GM12801 (cell line): ENCODE measurements around the gene SPTBN1.

Source experiments
- TF ChIP-seq, protein P1 (sequence below): IDR thresholded peaks from one replicate; pipeline ENCODE4 v1.5.1; 2011; ENCODE audit warnings: control low read depth; ENCODE audit not compliant: insufficient read length; ENCODE audit errors: extremely low read depth

The SPTBN1 gene

DNA sequence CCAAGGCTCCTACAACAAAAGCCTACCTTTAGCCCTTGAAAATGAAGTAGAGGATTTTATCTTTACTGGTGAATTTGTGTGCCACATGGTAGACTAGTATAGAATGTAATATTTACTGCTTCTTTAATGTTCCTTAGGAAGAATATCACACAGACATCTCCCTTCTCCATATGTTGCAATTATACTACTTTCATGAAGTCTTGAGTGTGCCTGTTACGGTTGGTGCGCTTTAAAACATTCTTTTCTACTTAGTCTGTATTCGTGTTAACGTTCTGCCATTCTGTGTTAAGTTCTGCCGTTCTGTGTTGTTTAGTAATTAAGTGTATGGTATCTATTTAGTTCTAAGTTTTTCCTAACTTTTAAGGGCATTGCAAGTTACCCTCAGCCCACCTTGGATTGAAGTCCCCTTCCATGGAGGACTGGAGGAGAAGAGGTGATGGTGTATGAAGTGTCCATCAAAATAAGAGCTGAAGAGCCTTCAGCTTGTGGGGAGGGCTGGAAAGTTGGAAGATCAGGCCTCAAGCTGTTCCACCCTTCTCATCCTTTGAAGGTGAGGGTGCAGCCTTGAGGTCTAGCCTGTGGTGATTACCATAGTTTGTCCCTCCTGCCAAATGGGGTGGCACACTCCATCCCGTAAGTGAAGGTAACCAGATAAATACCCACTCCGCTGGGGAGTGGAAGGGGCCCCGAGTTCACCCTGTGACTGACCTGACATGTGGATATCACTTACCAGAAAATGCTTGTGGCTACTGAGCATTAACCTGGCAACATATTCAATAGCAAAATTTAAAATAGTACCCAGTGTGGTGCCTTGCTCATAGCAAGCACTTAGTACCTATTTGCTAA lies 131.3 kb downstream of the SPTBN1 start:
- TF ChIP-seq, protein P1, sequence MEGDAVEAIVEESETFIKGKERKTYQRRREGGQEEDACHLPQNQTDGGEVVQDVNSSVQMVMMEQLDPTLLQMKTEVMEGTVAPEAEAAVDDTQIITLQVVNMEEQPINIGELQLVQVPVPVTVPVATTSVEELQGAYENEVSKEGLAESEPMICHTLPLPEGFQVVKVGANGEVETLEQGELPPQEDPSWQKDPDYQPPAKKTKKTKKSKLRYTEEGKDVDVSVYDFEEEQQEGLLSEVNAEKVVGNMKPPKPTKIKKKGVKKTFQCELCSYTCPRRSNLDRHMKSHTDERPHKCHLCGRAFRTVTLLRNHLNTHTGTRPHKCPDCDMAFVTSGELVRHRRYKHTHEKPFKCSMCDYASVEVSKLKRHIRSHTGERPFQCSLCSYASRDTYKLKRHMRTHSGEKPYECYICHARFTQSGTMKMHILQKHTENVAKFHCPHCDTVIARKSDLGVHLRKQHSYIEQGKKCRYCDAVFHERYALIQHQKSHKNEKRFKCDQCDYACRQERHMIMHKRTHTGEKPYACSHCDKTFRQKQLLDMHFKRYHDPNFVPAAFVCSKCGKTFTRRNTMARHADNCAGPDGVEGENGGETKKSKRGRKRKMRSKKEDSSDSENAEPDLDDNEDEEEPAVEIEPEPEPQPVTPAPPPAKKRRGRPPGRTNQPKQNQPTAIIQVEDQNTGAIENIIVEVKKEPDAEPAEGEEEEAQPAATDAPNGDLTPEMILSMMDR, result no peak

DNA sequence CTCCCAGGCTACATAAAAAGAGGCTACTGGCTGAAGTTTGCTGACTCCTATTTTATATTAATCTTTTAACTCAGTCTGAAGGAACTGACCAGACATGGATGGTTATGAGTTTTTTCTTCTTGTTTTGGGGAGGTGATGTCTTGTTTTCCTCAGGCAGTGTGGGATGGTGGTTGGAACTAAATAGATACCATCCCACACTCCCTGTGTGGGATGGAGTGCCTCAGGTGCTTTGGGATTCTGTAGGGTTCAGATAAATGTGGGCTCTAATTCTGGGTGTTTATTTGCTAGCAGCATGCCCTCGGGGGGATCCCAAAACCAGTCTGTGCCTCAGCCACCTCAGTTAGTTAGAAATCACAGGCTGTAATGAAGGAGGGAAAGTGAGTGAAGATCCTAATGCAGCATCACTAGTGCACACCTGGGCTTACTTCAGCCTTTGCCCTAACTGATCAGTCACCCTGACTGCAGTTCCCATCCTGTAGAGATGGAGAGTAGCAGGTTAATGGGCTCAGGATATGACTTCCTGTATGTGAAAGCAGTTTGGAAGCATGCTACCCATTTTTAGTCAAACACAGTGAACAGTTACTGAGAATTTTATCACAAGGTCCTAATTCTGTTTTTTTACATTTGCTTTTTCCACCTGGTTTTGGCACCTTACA lies 132.2 kb downstream of the SPTBN1 start:
- TF ChIP-seq, protein P1, result no peak

DNA sequence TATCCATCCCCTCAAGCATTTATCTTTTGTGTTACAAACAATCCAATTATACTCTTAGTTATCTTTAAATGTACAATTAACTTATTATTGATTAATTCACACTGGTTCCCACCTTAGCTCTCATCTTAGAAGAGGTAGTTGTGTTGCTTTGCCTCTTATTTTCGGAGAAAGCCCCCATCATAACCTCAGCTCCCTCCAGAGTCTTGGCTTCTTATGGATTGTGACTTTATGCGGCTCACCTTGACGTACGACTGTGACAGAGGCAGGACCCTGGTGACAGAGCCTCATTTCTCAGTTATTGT lies 132.9 kb downstream of the SPTBN1 start:
- TF ChIP-seq, protein P1, result no peak

DNA sequence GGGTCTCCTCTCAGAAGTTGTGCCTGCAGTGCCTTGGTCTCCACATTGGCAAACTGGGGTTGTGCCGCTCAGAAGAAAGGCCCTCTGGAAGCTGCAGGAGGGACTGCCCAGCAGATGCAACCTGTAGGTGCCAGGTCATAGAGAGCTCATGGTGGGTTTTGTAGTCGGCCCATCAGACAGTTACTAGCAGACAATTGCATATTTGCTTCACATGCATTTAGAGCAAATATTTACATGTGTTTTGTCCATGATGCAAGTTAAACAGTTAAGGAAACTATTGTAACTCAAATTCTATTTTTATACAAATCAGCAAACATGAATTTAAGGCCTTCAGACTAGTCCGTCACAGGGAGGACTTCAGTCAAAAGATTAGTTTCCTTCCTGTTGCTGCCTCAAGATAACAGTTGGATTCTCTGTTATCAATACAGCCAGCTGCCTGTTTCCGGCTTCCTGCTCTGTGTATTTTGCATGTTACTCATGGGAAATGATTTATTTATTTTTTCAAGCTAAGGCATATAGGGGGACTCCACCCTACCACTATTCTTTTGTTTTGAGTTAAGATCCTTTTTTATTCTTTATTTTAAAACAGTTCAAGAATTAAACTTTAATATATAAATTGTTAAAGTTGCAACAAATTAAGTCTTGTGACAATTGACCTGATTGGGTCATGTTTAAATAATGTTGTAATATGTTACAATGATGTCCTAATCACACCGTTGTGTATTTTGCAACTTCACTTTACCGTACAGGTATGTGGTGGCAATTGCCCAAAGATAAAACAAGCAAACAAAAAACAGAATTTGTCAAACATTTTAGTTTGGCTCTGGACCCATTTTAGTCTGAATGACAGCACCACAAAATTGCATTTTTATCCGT lies 133.5 kb downstream of the SPTBN1 start:
- TF ChIP-seq, protein P1, result no peak

DNA sequence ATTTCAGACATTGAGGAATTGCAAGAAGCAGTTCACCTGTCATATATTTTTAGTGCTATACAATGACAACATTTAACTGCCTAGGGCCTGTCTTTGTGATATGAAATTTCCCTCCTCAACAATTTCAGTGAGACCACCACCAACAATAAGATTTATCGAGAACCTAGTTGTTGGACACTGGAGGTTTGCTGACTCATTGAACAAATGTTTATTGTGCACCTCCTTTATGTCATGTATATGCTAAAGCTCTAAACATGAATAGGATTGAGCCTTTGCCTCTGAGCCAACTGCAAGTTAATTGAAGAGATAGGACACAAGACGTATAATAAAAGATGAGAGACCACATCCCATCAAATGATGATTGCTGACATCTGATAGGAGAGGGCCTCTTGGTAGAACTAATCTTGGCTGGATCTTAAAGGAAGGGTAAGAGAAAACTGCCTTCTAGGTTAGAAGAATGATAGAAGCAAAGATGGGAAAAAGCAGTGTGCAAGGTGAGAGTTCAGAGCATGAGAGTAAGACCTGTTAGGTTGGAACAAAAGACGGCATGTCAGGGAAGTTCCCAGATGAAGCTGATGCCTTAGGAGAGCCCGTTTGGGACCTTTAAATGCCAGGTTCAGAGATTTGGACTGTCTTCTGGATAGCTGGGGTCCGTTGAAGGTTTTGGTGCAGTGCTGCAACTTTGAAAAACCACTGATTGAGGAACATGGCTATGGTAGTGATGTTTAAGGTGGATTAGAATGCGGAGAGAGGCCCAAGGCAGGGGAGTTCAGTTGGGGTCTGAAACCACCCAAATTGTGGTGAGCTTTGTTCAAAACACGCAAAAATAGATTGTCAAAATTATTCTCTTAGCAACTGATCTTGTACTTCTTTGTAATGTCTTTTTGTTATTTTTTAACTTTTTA lies 134.3 kb downstream of the SPTBN1 start:
- TF ChIP-seq, protein P1, result no peak

DNA sequence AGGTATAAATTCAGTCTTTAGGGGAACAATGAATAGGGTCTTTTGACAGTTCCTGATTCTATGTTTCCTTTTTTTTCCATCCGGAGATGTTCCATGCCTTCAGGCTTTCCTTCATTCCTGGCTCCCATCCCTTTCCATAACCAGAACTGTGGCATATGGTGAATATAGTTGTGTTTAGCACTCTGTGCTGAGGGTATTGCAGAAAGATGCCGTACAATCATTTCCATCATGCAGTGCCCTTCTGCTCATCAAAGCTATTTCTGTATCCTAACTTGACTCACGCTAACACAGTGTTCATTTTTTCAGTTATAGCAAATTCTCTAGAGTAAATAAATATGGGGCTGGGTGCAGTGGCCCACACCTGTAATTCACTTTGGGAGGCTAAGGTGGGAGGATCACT lies 135.4 kb downstream of the SPTBN1 start:
- TF ChIP-seq, protein P1, result no peak
